Activated T-helper 1 cell treated with anti-CD3 and anti-CD28 coated beads, Interleukin-2, amount 50 U/mL, for 16 hours (primary cell): ENCODE results near the gene COL18A1.

Experiments used
- DNase-seq, 2 donors: peaks; one replicate each; pipeline ENCODE4 v3.0.0-alpha.2; 2020; ENCODE audit warnings: low read depth in 1 of 2, low spot score in 1 of 2

Gene COL18A1

DNA sequence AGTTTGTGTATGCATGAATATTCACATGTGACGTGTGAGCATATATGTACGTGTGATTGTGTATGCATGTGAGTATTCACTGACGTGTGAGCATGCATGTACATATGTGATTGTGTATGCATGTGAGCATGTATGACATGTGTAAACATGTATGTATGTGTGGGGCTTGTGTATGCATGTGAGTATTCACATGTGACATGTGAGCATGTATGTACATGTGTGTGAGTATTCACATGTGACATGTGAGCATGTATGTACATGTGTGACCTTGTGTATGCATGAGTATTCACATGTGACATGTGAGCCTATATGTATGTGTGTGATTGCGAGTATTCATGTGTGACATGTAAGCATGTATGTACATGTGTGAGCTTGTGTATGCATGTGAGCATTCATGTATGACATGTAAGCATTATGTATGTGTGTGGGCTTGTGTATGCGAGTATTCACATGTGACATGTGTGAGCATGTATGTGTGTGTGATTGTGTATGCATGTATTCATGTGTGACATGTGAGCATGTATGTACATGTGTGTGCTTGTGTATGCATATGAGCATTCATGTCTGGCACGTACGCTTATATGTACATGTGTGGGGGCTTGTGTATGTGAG, 47.8 kb downstream of the COL18A1 start:
- no peak for DNase-seq

DNA sequence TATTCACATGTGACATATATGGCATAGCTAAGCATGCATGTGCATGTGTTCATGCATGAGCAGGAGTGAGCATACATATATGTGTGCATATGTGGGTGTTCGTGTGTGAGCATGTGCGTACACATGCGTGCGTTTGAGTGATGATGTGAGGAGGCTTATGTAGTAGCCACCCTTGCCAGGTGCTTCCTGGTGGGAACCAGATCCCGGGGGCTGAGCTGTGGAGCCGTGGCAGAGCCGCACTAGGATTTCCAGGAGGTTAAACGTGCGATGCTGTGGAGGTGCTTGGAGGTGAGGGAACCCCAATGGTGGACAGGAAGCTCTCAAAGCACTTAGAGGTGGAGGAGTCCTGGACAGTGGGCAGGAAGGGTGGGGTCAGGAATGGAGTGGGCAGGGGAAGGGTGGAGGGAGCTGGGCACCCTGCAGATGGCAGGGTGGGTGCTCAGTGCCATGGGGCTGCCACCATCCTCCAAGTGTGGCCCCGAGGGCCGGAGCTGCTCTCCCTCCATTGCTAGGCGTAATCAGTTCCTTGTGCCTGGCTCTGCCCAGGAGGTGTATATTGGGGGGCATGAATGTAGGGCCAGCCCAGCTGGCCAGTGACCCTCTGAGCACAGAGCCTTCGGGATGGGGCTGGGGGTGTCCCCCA, 48.5 kb downstream of the COL18A1 start:
- DNase-seq: no peak

DNA sequence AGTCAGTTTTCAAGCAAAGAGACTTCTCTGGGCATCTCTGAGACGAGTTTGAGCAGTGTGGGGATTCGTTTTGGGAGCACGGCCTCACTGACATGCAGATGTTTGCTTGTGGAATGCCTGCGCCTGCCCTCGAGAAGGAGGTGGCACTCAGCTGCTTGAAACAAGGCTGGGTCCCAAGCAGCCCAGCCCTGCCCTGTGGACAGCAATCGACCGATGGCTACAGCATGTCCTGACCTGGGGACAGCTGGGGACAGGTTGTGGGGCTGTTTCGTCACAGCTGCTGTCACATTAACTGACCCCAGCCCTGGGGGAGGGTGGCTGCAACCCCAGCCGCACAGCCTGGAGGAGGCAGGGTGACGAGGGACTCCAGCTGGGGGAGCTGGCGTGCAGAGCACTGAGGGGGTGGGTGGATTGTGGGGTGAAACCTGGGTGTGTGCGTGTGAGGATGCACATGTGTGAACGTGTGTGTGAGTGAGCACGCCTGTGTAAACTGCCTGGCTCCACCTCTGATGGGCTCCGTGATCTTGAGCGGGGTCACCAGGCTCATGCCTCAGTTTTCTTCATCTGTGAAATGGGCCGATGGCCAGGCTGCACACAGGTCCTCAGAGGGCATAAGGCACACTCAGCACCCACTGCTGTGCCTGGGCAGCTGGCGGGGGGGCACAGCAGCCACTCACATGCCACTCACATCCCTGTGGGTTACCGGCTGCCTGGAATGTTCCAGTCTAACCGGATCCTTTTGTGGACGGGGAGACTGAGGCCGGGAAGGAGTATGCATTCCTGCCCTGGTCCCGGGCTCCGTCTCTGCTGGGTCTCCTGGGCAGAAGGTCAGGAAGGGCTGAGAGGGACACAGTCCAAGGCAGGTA, 49.3 kb downstream of the COL18A1 start:
- no peak for DNase-seq

DNA sequence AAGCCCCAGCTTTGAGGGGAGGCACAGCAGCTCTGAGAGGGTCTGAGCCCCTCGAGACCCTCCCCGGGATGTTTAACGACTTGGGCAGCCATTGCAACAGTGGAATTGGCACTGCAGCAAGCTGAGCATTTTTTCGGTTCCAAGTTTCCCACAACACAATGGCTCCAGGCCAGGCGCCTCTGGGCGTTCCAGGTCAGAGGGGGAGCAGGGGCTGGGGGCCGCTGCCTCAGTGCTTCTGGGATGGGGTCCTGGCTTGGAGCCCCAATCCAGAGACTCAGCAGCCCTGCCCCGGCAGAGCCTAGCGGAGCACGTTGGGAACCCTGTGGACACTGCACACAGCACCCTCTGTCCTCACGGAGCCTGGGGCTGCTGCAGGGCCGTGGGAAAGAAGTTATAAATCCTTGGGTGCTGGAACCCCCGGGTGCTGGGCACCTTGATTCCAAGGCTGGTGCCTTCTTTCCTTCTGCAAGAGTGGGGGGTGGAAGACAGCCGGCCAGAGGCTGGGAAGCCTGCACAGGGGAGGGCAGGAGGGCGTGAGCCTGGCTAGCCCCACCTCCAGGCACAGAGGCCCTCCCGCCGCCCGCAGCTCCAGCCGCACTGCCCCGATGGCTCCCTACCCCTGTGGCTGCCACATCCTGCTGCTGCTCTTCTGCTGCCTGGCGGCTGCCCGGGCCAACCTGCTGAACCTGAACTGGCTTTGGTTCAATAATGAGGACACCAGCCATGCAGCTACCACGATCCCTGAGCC, 50.1 kb downstream of the COL18A1 start:
- no peak for DNase-seq

DNA sequence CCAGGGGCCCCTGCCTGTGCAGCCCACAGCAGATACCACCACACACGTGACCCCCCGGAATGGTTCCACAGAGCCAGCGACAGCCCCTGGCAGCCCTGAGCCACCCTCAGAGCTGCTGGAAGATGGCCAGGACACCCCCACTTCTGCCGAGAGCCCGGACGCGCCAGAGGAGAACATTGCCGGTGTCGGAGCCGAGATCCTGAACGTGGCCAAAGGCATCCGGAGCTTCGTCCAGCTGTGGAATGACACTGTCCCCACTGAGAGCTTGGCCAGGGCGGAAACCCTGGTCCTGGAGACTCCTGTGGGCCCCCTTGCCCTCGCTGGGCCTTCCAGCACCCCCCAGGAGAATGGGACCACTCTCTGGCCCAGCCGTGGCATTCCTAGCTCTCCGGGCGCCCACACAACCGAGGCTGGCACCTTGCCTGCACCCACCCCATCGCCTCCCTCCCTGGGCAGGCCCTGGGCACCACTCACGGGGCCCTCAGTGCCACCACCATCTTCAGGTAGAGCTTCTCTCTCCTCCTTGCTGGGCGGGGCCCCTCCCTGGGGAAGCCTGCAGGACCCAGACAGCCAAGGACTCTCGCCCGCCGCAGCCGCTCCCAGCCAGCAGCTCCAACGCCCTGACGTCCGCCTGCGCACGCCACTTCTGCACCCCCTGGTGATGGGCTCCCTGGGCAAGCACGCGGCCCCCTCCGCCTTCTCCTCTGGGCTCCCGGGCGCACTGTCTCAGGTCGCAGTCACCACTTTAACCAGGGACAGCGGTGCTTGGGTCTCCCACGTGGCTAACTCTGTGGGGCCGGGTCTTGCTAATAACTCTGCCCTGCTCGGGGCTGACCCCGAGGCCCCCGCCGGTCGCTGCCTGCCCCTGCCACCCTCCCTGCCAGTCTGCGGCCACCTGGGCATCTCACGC, 51.0 kb downstream of the COL18A1 start:
- DNase-seq: no peak

DNA sequence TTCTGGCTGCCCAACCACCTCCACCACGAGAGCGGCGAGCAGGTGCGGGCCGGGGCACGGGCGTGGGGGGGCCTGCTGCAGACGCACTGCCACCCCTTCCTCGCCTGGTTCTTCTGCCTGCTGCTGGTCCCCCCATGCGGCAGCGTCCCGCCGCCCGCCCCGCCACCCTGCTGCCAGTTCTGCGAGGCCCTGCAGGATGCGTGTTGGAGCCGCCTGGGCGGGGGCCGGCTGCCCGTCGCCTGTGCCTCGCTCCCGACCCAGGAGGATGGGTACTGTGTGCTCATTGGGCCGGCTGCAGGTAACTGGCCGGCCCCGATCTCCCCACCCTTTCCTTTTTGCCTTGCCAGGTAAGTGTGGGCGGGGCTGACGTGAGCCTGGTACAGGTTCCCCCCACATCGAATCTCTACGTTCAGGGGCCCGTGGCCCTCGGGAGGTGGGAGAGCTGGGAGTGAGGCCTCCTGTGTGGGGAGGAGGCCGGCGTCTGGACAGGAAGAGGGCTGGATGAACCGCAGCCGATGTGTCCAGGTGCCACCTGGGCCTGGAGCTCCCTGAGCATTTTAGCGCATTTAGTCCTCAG, 51.7 kb downstream of the COL18A1 start:
- no peak for DNase-seq

DNA sequence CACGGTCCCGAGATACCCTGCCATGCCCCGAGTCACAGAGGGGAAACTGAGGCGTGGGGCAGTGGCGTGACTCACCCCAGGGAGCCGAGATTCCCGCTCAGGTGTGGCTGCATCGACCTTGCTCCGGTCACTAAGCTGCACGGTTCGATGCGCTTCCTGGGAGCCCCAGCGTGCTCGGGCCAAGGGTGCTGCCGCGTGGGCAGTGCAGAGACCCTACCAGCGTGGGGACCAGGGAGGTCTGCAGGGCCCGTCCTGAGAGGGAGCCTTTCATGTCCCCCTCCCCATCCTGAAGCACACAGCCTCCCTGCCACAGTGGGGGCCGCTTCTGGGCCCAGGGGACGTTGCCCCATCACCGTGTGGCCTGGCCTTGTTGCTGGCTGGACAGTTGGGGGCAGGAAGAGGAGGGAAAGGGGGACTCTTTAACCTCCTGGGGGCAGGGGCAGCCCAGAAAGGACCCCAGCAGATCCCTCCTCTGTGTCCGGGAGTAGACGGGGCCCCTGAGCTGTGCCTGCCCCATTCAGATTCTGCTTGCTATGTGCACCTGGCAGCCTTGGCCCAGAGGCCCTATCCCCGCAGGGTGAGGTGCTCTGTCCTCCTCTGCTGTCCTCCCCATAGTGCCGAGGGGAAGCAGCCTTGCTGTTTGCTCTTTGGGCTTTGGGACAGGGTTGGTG, 52.3 kb downstream of the COL18A1 start:
- no peak for DNase-seq

DNA sequence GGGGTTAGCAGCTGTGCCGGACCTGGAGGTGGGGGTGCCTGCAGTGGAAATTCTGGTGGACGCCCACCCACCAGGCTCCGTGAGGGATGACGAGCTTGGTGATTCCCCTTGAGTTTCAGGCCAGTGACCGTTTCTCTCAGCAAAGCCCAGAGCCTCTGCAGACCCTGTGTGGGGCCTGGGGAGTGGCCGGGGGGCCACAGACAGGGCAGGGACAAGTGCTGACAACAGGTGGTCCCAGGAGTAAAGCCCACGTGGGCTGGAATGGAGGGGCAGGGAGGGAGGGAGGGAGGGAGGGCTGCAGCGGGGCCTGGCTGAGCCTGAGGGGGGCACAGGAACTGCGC, 52.8 kb downstream of the COL18A1 start:
- no peak for DNase-seq

DNA sequence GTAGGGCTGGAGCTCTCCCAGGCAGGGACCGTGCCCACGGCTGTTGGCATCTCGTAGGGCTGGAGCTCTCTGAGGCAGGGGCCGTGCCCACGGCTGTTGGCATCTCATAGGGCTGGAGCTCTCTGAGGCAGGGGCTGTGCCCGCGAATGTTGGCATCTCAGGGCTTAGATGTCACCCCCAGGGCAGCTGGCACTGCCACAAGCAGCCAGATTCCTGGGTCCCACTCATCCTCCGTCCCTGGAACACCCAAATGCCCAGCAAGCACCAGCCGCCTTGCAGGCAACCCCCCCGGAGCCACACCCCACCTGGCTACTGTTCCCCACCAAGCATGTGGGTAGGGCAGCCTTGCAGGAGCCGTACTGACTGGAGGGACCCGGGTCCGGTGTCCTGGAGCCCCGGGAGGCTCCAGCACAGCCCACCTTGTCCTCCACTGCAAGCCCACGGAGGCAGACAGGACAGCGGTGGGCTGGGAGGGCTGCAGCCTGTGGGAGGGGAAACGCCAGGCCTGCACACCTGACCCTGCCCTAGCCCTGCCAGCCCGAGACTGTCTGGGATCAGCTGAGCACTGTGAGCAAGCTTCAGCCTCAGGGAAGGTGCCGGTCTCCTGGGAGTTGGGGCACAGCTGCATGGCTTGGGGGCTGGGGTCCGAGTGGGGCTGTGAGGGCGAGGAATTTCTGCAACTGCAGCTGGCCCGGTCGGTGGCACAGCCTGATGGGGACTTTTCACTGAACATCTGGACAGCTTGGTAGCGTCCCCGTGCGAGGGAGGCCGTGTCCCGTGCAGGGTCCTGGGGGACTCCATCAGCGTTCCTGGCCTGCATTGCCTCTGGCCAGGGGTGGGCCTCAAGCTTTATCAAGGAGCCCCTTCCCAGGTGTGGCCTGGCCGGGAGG, 53.6 kb downstream of the COL18A1 start:
- no peak for DNase-seq

DNA sequence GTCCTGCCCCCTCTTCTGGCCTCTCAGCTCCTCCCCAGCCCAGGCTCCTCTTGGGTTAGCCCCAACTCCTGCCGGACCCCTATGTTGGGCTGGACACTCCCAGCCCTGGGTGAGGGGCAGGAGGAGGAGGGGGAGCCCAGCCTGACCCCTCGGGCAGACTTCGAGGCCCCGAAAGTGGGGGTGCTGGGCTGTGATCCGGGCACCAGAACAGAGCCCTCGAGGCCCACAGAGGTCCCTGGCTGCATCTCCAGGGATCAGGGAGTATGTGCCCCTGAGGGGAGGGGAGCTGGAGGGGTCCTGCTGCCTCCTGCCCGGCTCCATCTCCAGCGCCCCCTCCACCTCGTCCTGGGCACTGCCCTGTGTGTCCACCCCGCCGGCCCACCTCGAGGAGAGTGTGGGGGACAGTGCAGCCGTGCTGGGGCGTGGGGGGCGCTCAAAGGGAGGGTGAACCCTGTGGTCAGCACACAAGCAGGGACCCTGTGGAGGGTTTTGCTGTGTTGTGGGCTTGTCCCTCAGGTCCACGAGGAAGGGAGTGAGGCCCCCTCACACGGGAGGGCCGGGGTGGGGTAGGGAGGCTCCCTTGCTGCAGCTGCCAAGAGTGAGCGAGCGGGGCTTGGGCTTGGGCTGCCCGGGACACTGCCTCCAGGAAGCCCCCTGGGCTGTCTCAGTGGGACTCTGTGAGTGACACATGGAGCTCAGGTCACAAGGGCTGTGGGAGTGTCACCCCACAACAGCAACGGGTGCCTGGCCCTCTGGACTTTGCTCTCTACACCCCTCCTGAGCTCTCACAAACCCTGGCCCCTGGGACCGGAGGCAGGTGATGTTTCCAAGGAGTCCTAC, 54.4 kb downstream of the COL18A1 start:
- no peak for DNase-seq

DNA sequence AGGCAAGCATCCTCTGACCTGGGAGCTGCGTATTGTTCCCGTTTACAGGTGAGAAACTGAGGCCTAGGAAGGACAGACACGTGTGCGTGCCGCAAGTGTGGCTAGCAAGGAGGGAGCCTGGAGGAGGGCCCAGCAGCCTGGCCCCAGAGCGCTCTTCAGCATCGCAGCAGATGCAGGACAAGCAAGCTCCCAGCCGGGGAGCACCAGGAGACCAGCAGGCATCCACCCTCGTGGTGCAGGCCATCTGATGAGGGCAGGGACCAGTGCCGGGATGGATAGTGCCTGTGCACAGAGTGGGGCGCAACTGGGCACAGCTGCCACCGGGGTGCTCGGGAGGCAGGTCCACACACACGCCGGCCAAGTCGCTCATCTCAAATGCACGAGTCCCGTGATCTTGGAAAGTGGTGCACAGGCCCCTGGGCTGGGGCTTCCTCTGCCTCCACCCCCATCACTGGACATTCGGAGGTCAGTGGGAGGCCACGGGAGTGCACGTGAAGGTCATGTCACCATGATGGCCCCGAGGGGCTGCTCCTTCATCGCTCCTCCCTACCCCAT, 55.1 kb downstream of the COL18A1 start:
- no peak for DNase-seq

DNA sequence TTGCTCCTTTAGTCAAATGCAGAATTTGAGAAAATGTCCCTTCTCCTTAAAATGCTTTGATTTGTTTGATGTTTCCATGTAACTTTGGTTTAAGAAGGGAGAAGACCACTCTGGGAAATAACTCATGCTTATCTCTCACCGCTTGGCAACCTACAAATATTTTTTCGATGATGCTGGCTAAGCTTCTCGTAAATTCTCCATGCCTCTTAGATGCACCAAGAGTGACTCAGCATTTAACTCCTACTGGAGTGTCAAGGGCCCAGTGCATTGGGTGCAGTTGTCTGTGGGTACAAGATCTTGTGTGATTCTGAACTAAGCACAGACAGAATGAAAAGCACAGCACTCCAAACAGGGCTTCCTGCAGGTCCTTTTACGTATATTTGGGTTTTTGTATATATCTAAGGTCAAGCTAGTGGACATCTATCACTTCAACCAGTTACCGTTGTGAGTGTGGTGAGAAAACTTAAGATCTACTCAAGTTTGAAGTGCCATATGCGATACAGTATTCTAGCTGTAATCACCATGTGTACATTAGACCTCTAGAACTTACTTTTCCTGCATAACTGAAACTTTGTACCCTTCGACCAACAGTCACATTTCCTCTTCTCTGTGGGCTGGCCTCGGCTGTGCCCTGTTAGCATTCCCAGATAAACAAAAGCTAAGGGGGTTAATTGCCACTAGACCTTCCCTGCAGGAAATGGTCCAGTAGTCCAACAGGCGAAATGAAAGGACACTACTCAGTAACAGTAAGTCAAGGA, 55.8 kb downstream of the COL18A1 start:
- DNase-seq: no peak

DNA sequence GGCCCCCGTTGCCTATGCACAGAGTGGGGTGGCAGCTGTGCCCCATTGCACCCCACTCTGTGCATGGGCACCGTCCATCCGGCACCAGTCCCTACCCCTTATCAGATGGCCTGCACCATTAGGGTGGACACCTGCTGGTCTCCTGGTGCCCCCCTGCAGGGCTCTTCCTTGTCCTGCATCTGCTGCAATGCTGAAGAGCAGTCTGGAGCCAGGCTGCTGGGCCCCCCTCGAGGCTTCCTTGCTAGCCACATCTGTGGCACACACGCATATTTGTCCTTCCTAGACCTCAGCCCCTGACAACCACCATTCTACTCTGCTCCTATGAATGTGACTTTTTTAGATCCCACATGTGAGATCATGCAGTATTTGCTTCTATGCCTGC, 56.4 kb downstream of the COL18A1 start:
- DNase-seq: no peak

DNA sequence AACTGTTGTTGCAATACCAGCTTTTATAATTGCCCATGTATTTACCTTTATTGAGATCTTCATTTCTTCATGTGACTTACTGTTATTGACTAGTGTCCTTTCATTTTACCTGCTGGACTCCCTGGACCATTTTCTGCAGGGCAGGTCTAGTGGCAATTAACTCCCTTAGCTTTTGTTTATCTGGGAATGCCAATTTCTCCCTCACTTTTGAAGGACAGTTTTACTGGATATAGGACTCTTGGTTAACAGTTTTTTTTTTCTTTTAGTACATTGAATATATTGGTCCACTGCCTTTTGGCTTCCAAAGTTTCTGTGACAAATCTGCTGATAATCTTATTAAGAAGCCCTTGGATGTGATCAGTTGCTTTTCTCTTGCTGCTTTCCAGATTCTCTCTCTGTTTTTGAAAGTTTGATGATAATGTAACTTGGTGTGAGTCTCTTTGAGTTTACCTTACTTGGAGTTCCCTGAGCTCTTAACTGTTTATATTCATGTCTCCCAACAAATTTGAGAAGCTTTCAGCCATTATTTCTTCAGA, 56.9 kb downstream of the COL18A1 start:
- DNase-seq: no peak

DNA sequence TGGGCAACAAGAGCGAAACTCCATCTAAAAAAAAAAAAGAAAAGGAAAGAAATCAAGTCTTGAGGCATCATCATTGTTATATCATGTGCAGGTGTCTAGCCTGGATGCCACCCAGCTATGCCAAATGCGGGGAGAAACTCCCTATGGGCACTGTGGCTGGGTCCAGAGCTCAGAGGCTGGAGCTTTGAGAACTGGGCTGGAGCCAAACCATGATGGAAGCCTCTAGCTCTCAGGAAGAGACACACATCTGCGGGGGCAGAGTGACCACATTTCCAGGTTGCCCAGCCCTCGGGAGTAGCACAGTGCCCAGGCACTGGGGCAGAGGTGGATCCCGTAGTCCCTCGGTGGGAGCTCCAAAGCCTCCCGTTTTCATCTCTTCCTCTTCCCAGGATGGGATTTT, 58.9 kb downstream of the COL18A1 start:
- DNase-seq: no peak

DNA sequence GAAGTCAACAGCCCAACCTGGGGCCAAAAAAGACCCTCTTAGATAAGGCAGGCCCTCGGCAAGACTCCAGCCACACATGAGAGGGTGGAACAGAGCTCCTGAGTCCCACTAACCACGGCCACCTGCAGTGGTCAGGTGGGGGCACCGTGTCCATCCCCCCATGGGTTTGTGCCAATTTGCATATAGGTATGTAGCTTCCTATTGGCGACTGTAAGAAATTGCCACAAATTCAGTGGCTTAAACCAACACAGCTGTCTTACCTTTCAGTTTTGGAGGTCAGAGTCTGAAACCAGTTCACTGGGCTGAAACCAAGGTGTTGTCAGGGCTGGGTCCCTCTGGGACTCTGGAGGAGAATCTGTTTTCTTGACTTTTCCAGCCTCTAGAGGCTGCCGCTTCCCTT, 59.3 kb downstream of the COL18A1 start:
- no peak for DNase-seq

DNA sequence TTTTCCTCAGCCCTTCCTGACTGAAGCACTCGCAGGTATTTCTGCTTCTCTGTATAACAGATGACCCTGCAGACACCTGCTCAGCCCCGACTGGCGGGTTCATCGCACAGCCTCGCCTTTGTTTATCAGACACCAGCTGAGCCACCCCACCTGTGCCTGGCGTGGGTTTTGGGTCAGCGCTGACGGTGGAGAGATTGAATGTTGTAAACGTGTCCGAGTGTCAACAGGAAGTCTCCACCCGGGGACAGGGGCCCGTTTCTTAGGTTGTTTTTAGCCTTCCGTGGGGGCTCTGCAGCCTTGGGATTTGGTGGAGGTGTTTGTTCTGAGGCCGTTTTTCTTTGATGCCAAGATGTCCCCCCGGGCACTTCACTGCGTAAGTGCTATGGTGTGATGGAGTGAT, 60.1 kb downstream of the COL18A1 start:
- DNase-seq: no peak
